ENCODE measurements around the gene CPNE1. TPM values are rescaled to one million over a fixed set of nuclear protein-coding genes. Genes with fewer than 3 reads are reported as not detected.
A peak's percentile ranks its signal among the peaks of the same experiment; 100 is the strongest.
"Not testable (repeated sequence)": the region's sequence is repeated elsewhere in the genome, so short reads cannot be mapped to it uniquely, and the experiment has no call there.

CPNE1 gene
- total RNA-seq, 1 experiment from 2014 or later = 216 TPM

DNA sequence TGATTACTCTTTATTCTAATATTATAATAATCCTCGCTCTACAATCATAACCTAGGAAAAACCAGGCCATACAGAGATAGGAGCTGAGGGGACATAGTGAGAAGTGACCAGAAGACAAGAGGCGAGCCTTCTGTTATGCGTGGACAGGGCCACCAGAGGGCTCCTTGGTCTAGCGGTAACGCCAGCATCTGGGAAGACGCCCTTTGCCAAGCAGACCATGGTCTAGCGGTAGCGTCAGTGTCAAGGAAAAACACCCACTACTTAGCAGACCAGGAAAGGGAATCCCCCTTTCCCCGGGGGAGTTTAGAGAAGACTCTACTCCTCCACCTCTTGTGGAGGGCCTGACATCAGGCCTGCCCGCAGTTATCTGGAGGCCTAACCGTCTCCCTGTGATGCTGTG lies 22.2 kb upstream of the CPNE1 start:
- H3K36me3 ChIP-seq (ENCODE audit: insufficient read depth, low read length); H3K9me2 ChIP-seq (replicated peaks; ENCODE audit: insufficient read depth, low read length); H3K27ac ChIP-seq (ENCODE audit: low read length); H4K20me1 ChIP-seq (ENCODE audit: insufficient read depth, low read depth, low read length); H3K79me2 ChIP-seq (ENCODE audit: low read length); H2AFZ ChIP-seq (ENCODE audit: low read length); H3K4me1 ChIP-seq (ENCODE audit: low read length); H3K4me3 ChIP-seq (ENCODE audit: low read length); H3K4me2 ChIP-seq (ENCODE audit: low read depth, low read length, poor library complexity, severe bottlenecking); H3K9ac ChIP-seq (ENCODE audit: low read length); H3K9me3 ChIP-seq (ENCODE audit: low read length); H3K27me3 ChIP-seq (ENCODE audit: low read length); DNase-seq: not testable (repeated sequence)

DNA sequence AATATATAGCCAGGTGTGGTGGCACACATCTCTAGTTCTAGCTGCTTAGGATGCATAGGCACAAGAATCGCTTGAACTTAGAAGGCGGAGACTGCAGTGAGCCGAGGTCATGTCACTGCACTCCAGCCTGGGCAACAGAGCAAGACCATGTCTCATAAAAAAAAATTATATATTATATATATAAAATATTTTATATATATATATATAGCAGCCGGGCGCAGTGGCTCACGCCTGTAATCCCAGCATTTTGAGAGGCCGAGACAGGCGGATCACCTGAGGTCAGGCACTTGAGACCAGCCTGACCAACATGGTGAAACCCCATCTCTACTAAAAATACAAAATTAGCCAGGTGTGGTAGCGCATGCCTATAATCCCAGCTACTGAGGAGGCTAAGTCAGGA lies 20.7 kb upstream of the CPNE1 start:
- not testable (repeated sequence) for H3K79me2 ChIP-seq (ENCODE audit: low read length); H3K27me3 ChIP-seq (ENCODE audit: low read length); H3K4me2 ChIP-seq (ENCODE audit: low read depth, low read length, poor library complexity, severe bottlenecking); H3K9me2 ChIP-seq (replicated peaks; ENCODE audit: insufficient read depth, low read length); H3K9me3 ChIP-seq (ENCODE audit: low read length); H3K9ac ChIP-seq (ENCODE audit: low read length); H3K4me3 ChIP-seq (ENCODE audit: low read length); H4K20me1 ChIP-seq (ENCODE audit: insufficient read depth, low read depth, low read length); H3K36me3 ChIP-seq (ENCODE audit: insufficient read depth, low read length); H3K27ac ChIP-seq (ENCODE audit: low read length); DNase-seq; H2AFZ ChIP-seq (ENCODE audit: low read length)
- peaks cover 15% of the 10 kb centered on the region for H3K4me1 ChIP-seq (ENCODE audit: low read length)

GRCh38 chr20:35681960-35682359 lies 17.3 kb upstream of the CPNE1 start:
- no peaks in the 10 kb centered on the region for H3K79me2 ChIP-seq (ENCODE audit: low read length)
- H3K9ac ChIP-seq (ENCODE audit: low read length) = no peak overlapping the region
- no peak overlapping the region for H3K27ac ChIP-seq (ENCODE audit: low read length)
- no peaks in the 10 kb centered on the region for H3K9me2 ChIP-seq (replicated peaks; ENCODE audit: insufficient read depth, low read length)
- H3K4me3 ChIP-seq (ENCODE audit: low read length) = no peak overlapping the region
- H2AFZ ChIP-seq (ENCODE audit: low read length) = no peak overlapping the region
- H4K20me1 ChIP-seq (ENCODE audit: insufficient read depth, low read depth, low read length) = no peaks in the 10 kb centered on the region
- no peaks in the 10 kb centered on the region for H3K36me3 ChIP-seq (ENCODE audit: insufficient read depth, low read length)
- H3K27me3 ChIP-seq (ENCODE audit: low read length) = no peaks in the 10 kb centered on the region
- DNase-seq = no peak
- no peaks in the 10 kb centered on the region for H3K9me3 ChIP-seq (ENCODE audit: low read length)
- H3K4me1 ChIP-seq (ENCODE audit: low read length) = peaks cover 18% of the 10 kb centered on the region
- H3K4me2 ChIP-seq (ENCODE audit: low read depth, low read length, poor library complexity, severe bottlenecking) = no peak overlapping the region

DNA sequence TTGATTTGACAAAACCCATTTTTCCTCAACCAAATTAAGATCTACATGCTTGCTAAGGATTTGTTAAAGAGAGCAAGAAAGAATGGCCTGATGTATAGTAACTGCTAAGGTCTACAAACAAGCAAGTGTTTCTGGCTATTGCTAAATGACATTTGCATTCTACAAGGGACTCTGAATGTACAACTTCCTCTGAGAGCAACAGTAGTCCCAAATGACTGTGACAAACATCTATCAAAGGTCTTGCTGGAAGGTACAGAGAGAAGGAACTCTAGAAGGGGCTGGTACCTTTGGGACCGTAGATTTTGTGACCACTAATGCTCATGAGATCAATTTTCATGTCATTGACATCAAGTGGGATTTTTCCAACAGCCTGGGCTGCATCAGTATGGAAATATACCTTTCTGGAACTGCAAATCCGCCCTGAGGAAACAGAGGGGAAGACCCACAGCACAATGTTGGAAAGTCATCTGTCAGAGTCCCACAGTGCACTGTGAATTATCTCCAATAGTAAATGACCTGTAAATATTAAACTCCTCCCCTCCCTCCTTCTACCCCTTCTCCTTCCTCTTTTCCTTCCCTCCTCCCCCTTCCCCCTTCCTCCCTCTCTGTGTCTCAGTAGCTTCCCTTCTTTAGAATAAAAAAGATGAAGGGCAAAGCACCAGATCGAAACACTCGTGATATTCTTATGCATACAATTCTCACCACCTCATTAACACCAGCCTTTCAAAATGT lies 15.9 kb upstream of the CPNE1 start:
- DNase-seq = peak; percentile 53
- H3K4me2 ChIP-seq (ENCODE audit: low read depth, low read length, poor library complexity, severe bottlenecking) = peak overlapping the region; percentile 18

DNA sequence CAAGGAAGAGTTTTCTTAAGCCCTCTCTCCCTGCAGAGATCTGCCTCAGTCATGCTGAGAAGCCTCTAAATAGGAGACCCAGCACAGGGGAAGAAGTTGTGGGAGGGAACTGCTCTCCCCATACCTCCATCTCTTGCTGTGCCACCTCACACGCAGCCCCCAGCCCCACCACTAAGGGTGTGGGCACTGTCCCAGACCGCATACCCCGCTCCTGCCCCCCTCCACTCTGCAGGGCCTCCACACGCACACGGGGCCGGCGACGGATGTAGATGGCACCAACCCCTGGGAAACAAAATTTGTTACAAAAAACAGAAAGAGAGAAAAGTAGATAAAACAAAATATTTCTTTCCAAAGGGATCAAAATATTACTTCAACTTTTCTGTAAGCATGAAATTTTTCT lies 10.2 kb upstream of the CPNE1 start:
- DNase-seq = no peak
- H4K20me1 ChIP-seq (ENCODE audit: insufficient read depth, low read depth, low read length) = no peaks in the 10 kb centered on the region
- H3K9me2 ChIP-seq (replicated peaks; ENCODE audit: insufficient read depth, low read length) = no peaks in the 10 kb centered on the region
- peaks cover 19% of the 10 kb centered on the region for H3K36me3 ChIP-seq (ENCODE audit: insufficient read depth, low read length)
- no peak overlapping the region for H3K9ac ChIP-seq (ENCODE audit: low read length)
- H3K4me1 ChIP-seq (ENCODE audit: low read length) = no peaks in the 10 kb centered on the region
- H3K27me3 ChIP-seq (ENCODE audit: low read length) = no peaks in the 10 kb centered on the region
- no peak overlapping the region for H3K4me2 ChIP-seq (ENCODE audit: low read depth, low read length, poor library complexity, severe bottlenecking)
- no peak overlapping the region for H2AFZ ChIP-seq (ENCODE audit: low read length)
- no peaks in the 10 kb centered on the region for H3K79me2 ChIP-seq (ENCODE audit: low read length)
- no peak overlapping the region for H3K27ac ChIP-seq (ENCODE audit: low read length)
- H3K9me3 ChIP-seq (ENCODE audit: low read length) = no peaks in the 10 kb centered on the region
- H3K4me3 ChIP-seq (ENCODE audit: low read length) = no peak overlapping the region

More for the DNA sequence above, 15.9 kb upstream of the CPNE1 start:
- Histone ChIP-seq H4K20me1 (ENCODE audit: insufficient read depth, low read depth, low read length) (no peaks in the 10 kb centered on the region), H2AFZ (ENCODE audit: low read length) (no peak overlapping the region), H3K36me3 (ENCODE audit: insufficient read depth, low read length) (no peaks in the 10 kb centered on the region), H3K4me1 (ENCODE audit: low read length) (peaks cover 18% of the 10 kb centered on the region), H3K27ac (ENCODE audit: low read length) (peak overlapping the region; percentile 52), H3K27me3 (ENCODE audit: low read length) (no peaks in the 10 kb centered on the region), H3K9me2 (replicated peaks; ENCODE audit: insufficient read depth, low read length) (no peaks in the 10 kb centered on the region), H3K9ac (ENCODE audit: low read length) (no peak overlapping the region), H3K9me3 (ENCODE audit: low read length) (no peaks in the 10 kb centered on the region), H3K4me3 (ENCODE audit: low read length) (no peak overlapping the region), H3K79me2 (ENCODE audit: low read length) (no peaks in the 10 kb centered on the region)

DNA sequence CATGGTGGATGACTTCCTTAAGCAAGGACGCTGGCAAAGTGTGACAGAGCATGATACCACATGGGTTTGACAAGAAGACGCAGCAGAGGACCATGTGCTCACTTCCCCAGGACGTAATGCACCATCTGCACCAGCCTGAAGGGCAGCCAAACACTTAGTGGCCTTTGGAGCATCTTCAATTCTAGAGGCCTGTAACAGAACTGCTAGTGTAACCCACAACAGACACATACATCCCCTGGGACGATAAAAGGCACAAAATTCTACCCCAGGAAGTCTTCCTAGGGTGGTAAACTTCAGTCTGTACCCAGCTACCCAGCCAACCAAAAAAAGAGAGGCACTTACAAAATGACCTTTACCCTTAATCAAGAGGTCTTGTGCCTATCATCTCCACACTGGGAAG lies 9.2 kb upstream of the CPNE1 start:
- Histone ChIP-seq H3K36me3 (ENCODE audit: insufficient read depth, low read length) (peaks cover 29% of the 10 kb centered on the region), H3K9ac (ENCODE audit: low read length) (no peak overlapping the region), H3K27ac (ENCODE audit: low read length) (no peak overlapping the region), H3K4me1 (ENCODE audit: low read length) (no peaks in the 10 kb centered on the region), H2AFZ (ENCODE audit: low read length) (no peak overlapping the region), H3K4me2 (ENCODE audit: low read depth, low read length, poor library complexity, severe bottlenecking) (no peak overlapping the region), H3K79me2 (ENCODE audit: low read length) (no peaks in the 10 kb centered on the region), H3K9me3 (ENCODE audit: low read length) (no peaks in the 10 kb centered on the region), H3K9me2 (replicated peaks; ENCODE audit: insufficient read depth, low read length) (no peaks in the 10 kb centered on the region), H3K4me3 (ENCODE audit: low read length) (no peak overlapping the region), H3K27me3 (ENCODE audit: low read length) (no peaks in the 10 kb centered on the region), H4K20me1 (ENCODE audit: insufficient read depth, low read depth, low read length) (no peaks in the 10 kb centered on the region)
- no peak for DNase-seq

- Histone ChIP-seq H3K36me3 (ENCODE audit: insufficient read depth, low read length) (peaks cover 37% of the 10 kb centered on the region), H4K20me1 (ENCODE audit: insufficient read depth, low read depth, low read length) (no peaks in the 10 kb centered on the region), H2AFZ (ENCODE audit: low read length) (no peak overlapping the region), H3K9me2 (replicated peaks; ENCODE audit: insufficient read depth, low read length) (no peaks in the 10 kb centered on the region), H3K4me3 (ENCODE audit: low read length) (no peak overlapping the region), H3K4me1 (ENCODE audit: low read length) (peaks cover 8% of the 10 kb centered on the region), H3K4me2 (ENCODE audit: low read depth, low read length, poor library complexity, severe bottlenecking) (no peak overlapping the region), H3K9me3 (ENCODE audit: low read length) (no peaks in the 10 kb centered on the region), H3K27ac (ENCODE audit: low read length) (no peak overlapping the region), H3K27me3 (ENCODE audit: low read length) (no peaks in the 10 kb centered on the region), H3K9ac (ENCODE audit: low read length) (no peak overlapping the region), H3K79me2 (ENCODE audit: low read length) (peaks cover 3% of the 10 kb centered on the region)
- DNase-seq = no peak
Measured at GRCh38 chr20:35669681-35670080, 5.0 kb upstream of the CPNE1 start.

GRCh38 chr20:35669221-35669620 lies 4.5 kb upstream of the CPNE1 start:
- Histone ChIP-seq H3K9me3 (ENCODE audit: low read length) (no peaks in the 10 kb centered on the region), H3K4me2 (ENCODE audit: low read depth, low read length, poor library complexity, severe bottlenecking) (no peak overlapping the region), H2AFZ (ENCODE audit: low read length) (no peak overlapping the region), H3K79me2 (ENCODE audit: low read length) (peaks cover 8% of the 10 kb centered on the region), H3K9me2 (replicated peaks; ENCODE audit: insufficient read depth, low read length) (no peaks in the 10 kb centered on the region), H3K9ac (ENCODE audit: low read length) (no peak overlapping the region), H3K27ac (ENCODE audit: low read length) (no peak overlapping the region), H4K20me1 (ENCODE audit: insufficient read depth, low read depth, low read length) (peaks cover 2% of the 10 kb centered on the region), H3K36me3 (ENCODE audit: insufficient read depth, low read length) (peaks cover 36% of the 10 kb centered on the region), H3K4me1 (ENCODE audit: low read length) (peaks cover 8% of the 10 kb centered on the region), H3K4me3 (ENCODE audit: low read length) (no peak overlapping the region), H3K27me3 (ENCODE audit: low read length) (no peaks in the 10 kb centered on the region)
- DNase-seq = no peak
